Upper lobe of right lung (tissue), 1 donor: ENCODE data around the gene WFS1. TPM values are rescaled to one million over a fixed set of nuclear protein-coding genes. Genes with fewer than 3 reads are reported as not detected.

Experiments
- ATAC-seq: fragments of 200-7000 bp; cut with Tn5 transposase; one replicate; pipeline ENCODE4 v1.9.1; 2020; ENCODE audit warnings: mild to moderate bottlenecking, moderate library complexity
- DNase-seq: peaks from one replicate; pipeline ENCODE4 v3.0.0-alpha.2; 2020
- H3K27ac ChIP-seq: fragments of 200-600 bp; one replicate; pipeline ENCODE4 v1.8.0; 2022
- H3K27me3 ChIP-seq: fragments of 200-600 bp; one replicate; pipeline ENCODE4 v1.8.0; 2022; ENCODE audit warnings: mild to moderate bottlenecking
- H3K36me3 ChIP-seq: fragments of 200-600 bp; one replicate; pipeline ENCODE4 v1.8.0; 2022
- H3K4me1 ChIP-seq: fragments of 200-600 bp; one replicate; pipeline ENCODE4 v1.8.0; 2022
- H3K4me3 ChIP-seq: fragments of 200-600 bp; one replicate; pipeline ENCODE4 v1.8.0; 2022; ENCODE audit warnings: mild to moderate bottlenecking
- H3K9me3 ChIP-seq: fragments of 200-600 bp; one replicate; pipeline ENCODE4 v1.8.0; 2022
- CTCF ChIP-seq: fragments of 200-600 bp; IDR thresholded peaks from one replicate; pipeline ENCODE4 v1.8.0; 2022; ENCODE audit warnings: antibody characterized with exemption
- intact Hi-C: fragments of 100-400 bp; cut with DNase I; formaldehyde crosslinking; loops from one replicate; pipeline ENCODE4 v1.11.0; 2022
- total RNA-seq: library from RNA; stranded (reverse); fragmentation: NEBNext Ultra II Directional; extraction: Animal tissue kit (Norgen Biotek cat#: 25700); gene quantifications from one replicate; pipeline ENCODE4 v1.2.1, GENCODE V29; 2021
- donor health status: DM: no; HTN: yes; CAD: no; lungs with severe emphysema.

WFS1 gene
- total RNA-seq, 1 donor from 2014 or later, result 110 TPM

GRCh38 chr4:6301051-6301731 is 31.5 kb downstream of the WFS1 start:
- no peak overlapping the region for H3K27ac ChIP-seq
- no peak for TF ChIP-seq CTCF
- H3K36me3 ChIP-seq, result peaks cover 45% of the 10 kb centered on the region
- no peak overlapping the region for H3K4me3 ChIP-seq
- intact Hi-C loops, result no loop called here
- H3K9me3 ChIP-seq, result no peaks in the 10 kb centered on the region
- H3K4me1 ChIP-seq, result no peaks in the 10 kb centered on the region
- ATAC-seq (no peak), DNase-seq (no peak)
- H3K27me3 ChIP-seq, result no peaks in the 10 kb centered on the region

GRCh38 chr4:6301732-6302442 is 32.2 kb downstream of the WFS1 start:
- intact Hi-C loops, result no loop called here
- Histone ChIP-seq H3K27ac (no peak overlapping the region), H3K36me3 (peaks cover 39% of the 10 kb centered on the region)

GRCh38 chr4:6302869-6303268 is 33.2 kb downstream of the WFS1 start:
- H3K36me3 ChIP-seq, result peaks cover 39% of the 10 kb centered on the region
- intact Hi-C loops, result no loop called here
- H3K9me3 ChIP-seq, result no peaks in the 10 kb centered on the region
- ATAC-seq, result no peak
- no peak overlapping the region for H3K27ac ChIP-seq
- no peaks in the 10 kb centered on the region for H3K27me3 ChIP-seq
- no peak for DNase-seq
- TF ChIP-seq CTCF, result no peak
- H3K4me1 ChIP-seq, result no peaks in the 10 kb centered on the region
- H3K4me3 ChIP-seq, result no peak overlapping the region

More at GRCh38 chr4:6301732-6302442, 32.2 kb downstream of the WFS1 start:
- Histone ChIP-seq H3K4me3 (no peak overlapping the region), H3K27me3 (no peaks in the 10 kb centered on the region), H3K9me3 (no peaks in the 10 kb centered on the region), H3K4me1 (no peaks in the 10 kb centered on the region)
- DNase-seq (no peak), ATAC-seq (no peak)
- no peak for TF ChIP-seq CTCF

DNA sequence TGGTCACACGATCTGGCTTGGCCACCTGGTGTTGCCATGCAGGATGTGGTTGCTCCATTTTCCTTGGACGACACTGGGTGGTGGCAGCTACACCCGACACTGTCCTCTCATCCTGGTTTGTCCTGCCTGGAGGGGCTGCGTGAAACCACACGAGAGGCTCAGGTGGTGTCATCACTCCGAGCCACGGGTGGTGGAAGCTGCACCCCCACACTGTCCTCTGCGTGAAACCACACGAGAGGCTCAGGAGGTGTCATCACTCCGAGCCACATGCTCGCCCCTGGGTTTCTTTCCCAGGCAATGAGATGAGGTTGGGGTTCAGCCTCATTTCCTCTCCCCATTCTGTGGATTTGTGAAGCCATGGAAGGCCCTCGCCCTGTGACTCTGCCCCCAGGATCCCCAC is 34.3 kb downstream of the WFS1 start:
- Histone ChIP-seq H3K9me3 (no peaks in the 10 kb centered on the region), H3K27me3 (peaks cover 4% of the 10 kb centered on the region), H3K27ac (no peak overlapping the region), H3K4me3 (no peak overlapping the region), H3K4me1 (no peaks in the 10 kb centered on the region), H3K36me3 (peaks cover 39% of the 10 kb centered on the region)
- no peak for DNase-seq
- intact Hi-C loops, result no loop called here
- no peak for ATAC-seq
- no peak for TF ChIP-seq CTCF

GRCh38 chr4:6306299-6306698 is 36.6 kb downstream of the WFS1 start:
- no peak overlapping the region for H3K4me3 ChIP-seq
- no peak overlapping the region for H3K27ac ChIP-seq
- ATAC-seq, result no peak
- no peaks in the 10 kb centered on the region for H3K9me3 ChIP-seq
- no peak for TF ChIP-seq CTCF
- DNase-seq, result no peak
- intact Hi-C loops, result no loop called here
- H3K4me1 ChIP-seq, result no peaks in the 10 kb centered on the region
- peaks cover 18% of the 10 kb centered on the region for H3K27me3 ChIP-seq
- H3K36me3 ChIP-seq, result peaks cover 30% of the 10 kb centered on the region
